PC-3 (cell line): Measurements from ENCODE around the gene AIPL1. TPM values are rescaled to one million over a fixed set of nuclear protein-coding genes. Genes with fewer than 3 reads are reported as not detected.

Source experiments
- ATAC-seq: fragments of 200-7000 bp; cut with Tn5 transposase; 2 replicates; pipeline ENCODE4 v1.9.1; 2020; ENCODE audit warnings: mild to moderate bottlenecking, moderate library complexity
- BruUV-seq: library from RNA; stranded (reverse); fragments of 400-500 nt; replicated peaks from 2 replicates; lab custom pipeline; 2021; lab: Mats Ljungman, UMichigan
- CTCF ChIA-PET: fragments of 300-600 bp; sonication (Branson Sonifier 250); formaldehyde crosslinking; loops from one replicate; lab custom pipeline; 2022; ENCODE audit warnings: antibody characterized with exemption; lab: Charles Lee
- POLR2A ChIA-PET: fragments of 300-600 bp; sonication (Branson Sonifier 250); formaldehyde crosslinking; loops from one replicate; lab custom pipeline; 2022; ENCODE audit warnings: antibody characterized with exemption; ENCODE audit not compliant: unreplicated experiment; lab: Charles Lee
- DNase-seq: peaks from one replicate; pipeline ENCODE4 v3.0.0-alpha.2; 2015
- H2AFZ ChIP-seq: fragments of 300-600 bp; sonication (generic); 2 replicates; pipeline ENCODE4 v1.6.0; 2016; ENCODE audit warnings: antibody characterized with exemption, low read length
- H3F3A ChIP-seq: fragments of 300-600 bp; sonication (generic); one replicate; pipeline ENCODE4 v1.6.0; 2017; ENCODE audit warnings: antibody characterized with exemption, low read length, control low read depth, mild to moderate bottlenecking; ENCODE audit not compliant: unreplicated experiment
- H3K27ac ChIP-seq: fragments of 300-600 bp; sonication (generic); 2 replicates; pipeline ENCODE4 v1.5.1; 2016; ENCODE audit warnings: mild to moderate bottlenecking, low read length
- H3K27me3 ChIP-seq: fragments of 300-600 bp; sonication (generic); 2 replicates; pipeline ENCODE4 v1.6.1; 2016; ENCODE audit warnings: low read length, mixed read lengths
- H3K36me3 ChIP-seq: fragments of 300-600 bp; sonication (generic); 2 replicates; pipeline ENCODE4 v1.6.1; 2016; ENCODE audit warnings: low read depth, mixed run types, low read length, mixed read lengths
- H3K4me1 ChIP-seq: fragments of 300-600 bp; sonication (generic); 2 replicates; pipeline ENCODE4 v1.5.1; 2016; ENCODE audit warnings: low read length; ENCODE audit not compliant: insufficient read depth
- H3K4me2 ChIP-seq: fragments of 300-600 bp; sonication (generic); 2 replicates; pipeline ENCODE4 v1.6.0; 2016; ENCODE audit warnings: low read length
- H3K4me3 ChIP-seq: fragments of 300-600 bp; sonication (generic); 2 replicates; pipeline ENCODE4 v1.5.1; 2016; ENCODE audit warnings: mild to moderate bottlenecking, low read length, mixed read lengths
- H3K79me2 ChIP-seq: fragments of 300-600 bp; sonication (generic); 2 replicates; pipeline ENCODE4 v1.6.1; 2017; ENCODE audit warnings: low read length, mixed read lengths
- H3K9ac ChIP-seq: fragments of 300-600 bp; sonication (generic); 2 replicates; pipeline ENCODE4 v1.6.0; 2016; ENCODE audit warnings: mild to moderate bottlenecking, low read length
- H3K9me2 ChIP-seq: fragments of 300-600 bp; sonication (generic); replicated peaks from 2 replicates; pipeline ENCODE4 v1.6.1; 2016; ENCODE audit warnings: mixed run types, low read length, mixed read lengths
- H3K9me3 ChIP-seq: fragments of 300-600 bp; sonication (generic); 2 replicates; pipeline ENCODE4 v1.6.1; 2016; ENCODE audit warnings: low read length, mixed read lengths
- H4K20me1 ChIP-seq: fragments of 300-600 bp; sonication (generic); 2 replicates; pipeline ENCODE4 v1.6.1; 2016; ENCODE audit warnings: low read length, mixed read lengths
- CTCF ChIP-seq: fragments of 300-600 bp; sonication (generic); conservative IDR thresholded peaks from 2 replicates; pipeline ENCODE4 v1.5.1; 2017; ENCODE audit warnings: antibody characterized with exemption, low read depth, mild to moderate bottlenecking, low read length
- EZH2 ChIP-seq: fragments of 300-600 bp; sonication (generic); IDR thresholded peaks from one replicate; pipeline ENCODE4 v1.6.1; 2017; ENCODE audit warnings: antibody characterized with exemption, mild to moderate bottlenecking, low read length; ENCODE audit not compliant: unreplicated experiment
- EZH2phosphoT487 ChIP-seq: fragments of 300-600 bp; sonication (generic); IDR thresholded peaks from 2 replicates; pipeline ENCODE4 v1.6.1; 2018; ENCODE audit warnings: mild to moderate bottlenecking, antibody characterized with exemption, low read length, borderline replicate concordance
- intact Hi-C: fragments of 100-400 bp; cut with micrococcal nuclease; formaldehyde crosslinking; loops from 2 replicates; pipeline ENCODE4 v1.9.0; 2023
- total RNA-seq: library from RNA; depleted of rRNA; stranded (reverse); fragments of >200 nt; gene quantifications from 2 replicates; pipeline ENCODE4 v1.2.3, GENCODE V29; 2014

AIPL1 gene
- total RNA-seq, 1 experiment from 2014 or later = not detected

- Histone ChIP-seq H3K4me3 (no peak overlapping the region), H4K20me1 (no peaks in the 10 kb centered on the region), H3K27me3 (no peaks in the 10 kb centered on the region), H3F3A (no peaks in the 10 kb centered on the region), H3K4me2 (no peak overlapping the region), H3K79me2 (no peaks in the 10 kb centered on the region), H3K27ac (no peak overlapping the region), H3K36me3 (no peaks in the 10 kb centered on the region; the same call in 1 of the 2 replicates), H2AFZ (no peak overlapping the region), H3K9me3 (no peaks in the 10 kb centered on the region), H3K4me1 (peaks cover 15% of the 10 kb centered on the region), H3K9ac (no peak overlapping the region), H3K9me2 (no peaks in the 10 kb centered on the region)
- ChIA-PET POLR2A (no interaction called here), CTCF (no interaction called here)
- BruUV-seq = no TSS peak
- ATAC-seq (no peak), DNase-seq (no peak)
- intact Hi-C loops = loop anchor here (5.0 kb wide), 1 partner anchor 177 kb away; no protein-coding TSS in a partner anchor
- TF ChIP-seq CTCF = no peak
- no peak for TF ChIP-seq EZH2
- TF ChIP-seq EZH2phosphoT487 = no peak
These were observed 35.3 kb upstream of the AIPL1 start for GRCh38 chr17:6470146-6470718.

- H3K27me3 ChIP-seq = no peaks in the 10 kb centered on the region
- TF ChIP-seq EZH2phosphoT487 = no peak
- TF ChIP-seq CTCF = no peak
- no peak for TF ChIP-seq EZH2
- POLR2A ChIA-PET = no interaction called here
- CTCF ChIA-PET = no interaction called here
- H3K36me3 ChIP-seq = no peaks in the 10 kb centered on the region; the same call in 1 of the 2 replicates
- no peaks in the 10 kb centered on the region for H3K9me3 ChIP-seq
- no TSS peak for BruUV-seq
- H2AFZ ChIP-seq = no peak overlapping the region
- no peak overlapping the region for H3K4me2 ChIP-seq
- no peak for DNase-seq
- no peak overlapping the region for H3K9ac ChIP-seq
- no peak overlapping the region for H3K4me3 ChIP-seq
- H3F3A ChIP-seq = no peaks in the 10 kb centered on the region
- H4K20me1 ChIP-seq = no peaks in the 10 kb centered on the region
- no peak overlapping the region for H3K27ac ChIP-seq
- peaks cover 15% of the 10 kb centered on the region for H3K4me1 ChIP-seq
- H3K79me2 ChIP-seq = no peaks in the 10 kb centered on the region
- no peaks in the 10 kb centered on the region for H3K9me2 ChIP-seq
- ATAC-seq = no peak
- intact Hi-C loops = no loop called here
These were observed 33.3 kb upstream of the AIPL1 start for GRCh38 chr17:6468051-6468790.

GRCh38 chr17:6467567-6467966, 32.6 kb upstream of the AIPL1 start:
- Histone ChIP-seq H3F3A (no peaks in the 10 kb centered on the region), H4K20me1 (no peaks in the 10 kb centered on the region), H3K4me1 (peaks cover 12% of the 10 kb centered on the region), H3K9me2 (no peaks in the 10 kb centered on the region), H3K79me2 (no peaks in the 10 kb centered on the region), H3K4me3 (no peak overlapping the region), H3K9ac (no peak overlapping the region), H3K27me3 (no peaks in the 10 kb centered on the region), H3K4me2 (no peak overlapping the region), H3K36me3 (no peaks in the 10 kb centered on the region; the same call in 1 of the 2 replicates), H3K27ac (no peak overlapping the region), H3K9me3 (no peaks in the 10 kb centered on the region), H2AFZ (no peak overlapping the region)
- ChIA-PET POLR2A (no interaction called here), CTCF (no interaction called here)
- DNase-seq (no peak), ATAC-seq (no peak)
- TF ChIP-seq EZH2 (no peak), CTCF (no peak), EZH2phosphoT487 (no peak)
- BruUV-seq = no TSS peak
- intact Hi-C loops = no loop called here
